Upper lobe of left lung (tissue), 6 donors: ENCODE results near the gene CHST7. TPM values are rescaled to one million over a fixed set of nuclear protein-coding genes. Genes with fewer than 3 reads are reported as not detected.
A peak's percentile ranks its signal among the peaks of the same experiment; 100 is the strongest.

Experiments used
- ATAC-seq, 2 donors: fragments of 200-7000 bp; cut with Tn5 transposase; one replicate each; pipeline ENCODE4 v1.9.1; 2022; ENCODE audit warnings: mild to moderate bottlenecking in 2 of 2, moderate library complexity in 2 of 2; ENCODE audit not compliant: low FRiP score in 2 of 2
- DNase-seq, 2 donors: peaks; one replicate each; pipeline ENCODE4 v3.0.0-alpha.2; 2019 to 2020
- H3K27ac ChIP-seq, 4 donors: fragments of 200-600 bp; sonication (generic); one replicate each; pipeline ENCODE4 v1.5.1; 2016 to 2019
- H3K27me3 ChIP-seq, 4 donors: fragments of 200-600 bp; sonication (generic); one replicate each; pipeline ENCODE4 v1.5.1; 2017 to 2019
- H3K36me3 ChIP-seq, 4 donors: fragments of 200-600 bp; sonication (generic); one replicate each; pipeline ENCODE4 v1.5.1; 2016 to 2019
- H3K4me1 ChIP-seq, 4 donors: fragments of 200-600 bp; sonication (generic); one replicate each; pipeline ENCODE4 v1.5.1; 2018 to 2019
- H3K4me3 ChIP-seq, 4 donors: fragments of 200-600 bp; sonication (generic); one replicate each; pipeline ENCODE4 v1.5.1; 2017 to 2019; ENCODE audit warnings: mild to moderate bottlenecking in 2 of 4, moderate library complexity in 1 of 4
- H3K9me3 ChIP-seq, 4 donors: fragments of 200-600 bp; sonication (generic); one replicate each; pipeline ENCODE4 v1.5.1; 2018 to 2019
- EP300 ChIP-seq, 4 donors: sonication (generic); formaldehyde crosslinking; IDR thresholded peaks; one replicate each; pipeline ENCODE4 v1.5.1; 2017; ENCODE audit warnings: antibody characterized with exemption in 4 of 4, control low read depth in 2 of 4
- POLR2A ChIP-seq, 4 donors: fragments of 450-650 bp; IDR thresholded peaks; one replicate each; pipeline ENCODE4 v1.5.1; 2016 to 2017; ENCODE audit warnings: antibody characterized with exemption in 4 of 4, mild to moderate bottlenecking in 2 of 4
- POLR2AphosphoS5 ChIP-seq, 2 donors: sonication (generic); formaldehyde crosslinking; IDR thresholded peaks; one replicate each; pipeline ENCODE4 v1.5.1; 2017; ENCODE audit warnings: antibody characterized with exemption in 2 of 2
- WGBS, 2 donors: methylation state at CpG; one replicate each; pipeline ENCODE4 v1.1.5; 2017 to 2018; 5-methylcytosine and 5-hydroxymethylcytosine counted together
- total RNA-seq, 6 donors: library from RNA; depleted of rRNA in 4 of 6; stranded (reverse); fragments of >200 nt in 4 of 6; gene quantifications; one replicate each; pipeline versions ENCODE4 v1.1.0 to v1.2.1, GENCODE V29; 2016 to 2021
- TF ChIP-seq, protein P1 (sequence below), 6 experiments: fragments of 450-650 bp in 4 of 6; fragments of 200-600 bp in 2 of 6; sonication (generic) in 2 of 6; IDR thresholded peaks; one replicate each; pipeline ENCODE4 v1.5.1; 2016 to 2019; ENCODE audit warnings: antibody characterized with exemption in 6 of 6
- donor health status: DM: no; HTN: no; CAD: no; lungs with moderate emphysema.
- donor health status: DM: no; HTN: yes; CAD: no; lungs with severe emphysema.

CHST7 gene
- total RNA-seq, 6 donors from 2014 or later = 5.3 to 14.7 (median 9.1) TPM

DNA sequence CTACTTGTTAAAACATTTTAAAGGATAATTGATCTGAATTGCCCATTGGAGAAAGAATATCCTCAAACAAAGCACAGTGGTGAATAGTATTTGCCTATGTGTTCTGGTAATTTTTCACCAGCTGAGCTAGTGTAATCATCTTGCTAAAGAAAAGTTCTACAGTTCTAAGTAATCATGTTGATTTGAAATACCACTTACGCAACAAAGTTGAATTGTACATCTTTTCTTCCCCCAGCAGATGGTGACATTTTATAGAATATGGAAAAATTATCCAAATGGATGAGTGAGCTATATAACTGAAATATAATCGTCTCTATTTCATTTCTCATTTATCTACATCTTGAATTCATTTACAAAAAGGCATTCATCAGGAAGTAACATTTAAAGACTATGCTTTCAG is 18.6 kb upstream of the CHST7 start:
- WGBS, 2 donors = 21 to 45% methylated on average over 2 of the region's 2 CpGs
- TF ChIP-seq POLR2AphosphoS5 (IDR thresholded peaks at IDR 0.05) = no peak
- no peak for TF ChIP-seq EP300 (IDR thresholded peaks at IDR 0.05)
- no peak for TF ChIP-seq POLR2A (IDR thresholded peaks at IDR 0.05)
- TF ChIP-seq, protein P1, sequence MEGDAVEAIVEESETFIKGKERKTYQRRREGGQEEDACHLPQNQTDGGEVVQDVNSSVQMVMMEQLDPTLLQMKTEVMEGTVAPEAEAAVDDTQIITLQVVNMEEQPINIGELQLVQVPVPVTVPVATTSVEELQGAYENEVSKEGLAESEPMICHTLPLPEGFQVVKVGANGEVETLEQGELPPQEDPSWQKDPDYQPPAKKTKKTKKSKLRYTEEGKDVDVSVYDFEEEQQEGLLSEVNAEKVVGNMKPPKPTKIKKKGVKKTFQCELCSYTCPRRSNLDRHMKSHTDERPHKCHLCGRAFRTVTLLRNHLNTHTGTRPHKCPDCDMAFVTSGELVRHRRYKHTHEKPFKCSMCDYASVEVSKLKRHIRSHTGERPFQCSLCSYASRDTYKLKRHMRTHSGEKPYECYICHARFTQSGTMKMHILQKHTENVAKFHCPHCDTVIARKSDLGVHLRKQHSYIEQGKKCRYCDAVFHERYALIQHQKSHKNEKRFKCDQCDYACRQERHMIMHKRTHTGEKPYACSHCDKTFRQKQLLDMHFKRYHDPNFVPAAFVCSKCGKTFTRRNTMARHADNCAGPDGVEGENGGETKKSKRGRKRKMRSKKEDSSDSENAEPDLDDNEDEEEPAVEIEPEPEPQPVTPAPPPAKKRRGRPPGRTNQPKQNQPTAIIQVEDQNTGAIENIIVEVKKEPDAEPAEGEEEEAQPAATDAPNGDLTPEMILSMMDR (IDR thresholded peaks at IDR 0.05) = peak in 3 of 6 experiments; percentile 34 to 44 (median 40)
- no peaks in the 10 kb centered on the region for H3K4me1 ChIP-seq
- ATAC-seq (no peak), DNase-seq (no peak)
- peak overlapping the region in 1 of 4 donors; percentile 30 for H3K27ac ChIP-seq
- H3K36me3 ChIP-seq = no peaks in the 10 kb centered on the region
- H3K4me3 ChIP-seq = no peak overlapping the region
- no peaks in the 10 kb centered on the region for H3K9me3 ChIP-seq
- H3K27me3 ChIP-seq = no peaks in the 10 kb centered on the region

DNA sequence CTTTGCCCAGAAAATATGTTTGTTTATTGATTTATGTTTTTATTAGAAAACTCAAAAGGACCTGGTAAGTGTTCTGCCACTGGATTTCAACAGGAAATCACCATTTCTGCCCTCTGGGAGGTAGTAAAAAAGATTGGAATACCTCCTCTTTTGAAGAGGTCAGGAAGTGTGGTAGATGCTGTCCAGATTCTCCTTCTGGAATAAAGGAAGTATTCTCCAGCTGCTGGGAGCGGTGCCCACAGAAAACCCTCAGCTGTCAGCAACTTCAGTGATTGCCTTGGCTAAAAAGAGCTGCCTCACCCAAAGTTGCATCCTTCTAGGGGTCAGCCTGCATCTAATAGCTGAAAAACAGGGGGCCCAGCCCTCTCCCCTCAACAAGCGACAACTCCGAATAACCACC is 14.5 kb upstream of the CHST7 start:
- 75% methylated on average over 3 of the region's 3 CpGs; no CpG with 5 or more reads in 1 of the 2 donors for WGBS, 2 donors
- Histone ChIP-seq H3K36me3 (no peaks in the 10 kb centered on the region), H3K27ac (no peak overlapping the region), H3K27me3 (no peaks in the 10 kb centered on the region), H3K4me3 (no peak overlapping the region), H3K4me1 (no peaks in the 10 kb centered on the region), H3K9me3 (no peaks in the 10 kb centered on the region)
- ATAC-seq = no peak
- no peak for DNase-seq
- TF ChIP-seq POLR2A (IDR thresholded peaks at IDR 0.05) = no peak
- no peak for TF ChIP-seq EP300 (IDR thresholded peaks at IDR 0.05)
- TF ChIP-seq, protein P1 (IDR thresholded peaks at IDR 0.05) = no peak
- no peak for TF ChIP-seq POLR2AphosphoS5 (IDR thresholded peaks at IDR 0.05)

DNA sequence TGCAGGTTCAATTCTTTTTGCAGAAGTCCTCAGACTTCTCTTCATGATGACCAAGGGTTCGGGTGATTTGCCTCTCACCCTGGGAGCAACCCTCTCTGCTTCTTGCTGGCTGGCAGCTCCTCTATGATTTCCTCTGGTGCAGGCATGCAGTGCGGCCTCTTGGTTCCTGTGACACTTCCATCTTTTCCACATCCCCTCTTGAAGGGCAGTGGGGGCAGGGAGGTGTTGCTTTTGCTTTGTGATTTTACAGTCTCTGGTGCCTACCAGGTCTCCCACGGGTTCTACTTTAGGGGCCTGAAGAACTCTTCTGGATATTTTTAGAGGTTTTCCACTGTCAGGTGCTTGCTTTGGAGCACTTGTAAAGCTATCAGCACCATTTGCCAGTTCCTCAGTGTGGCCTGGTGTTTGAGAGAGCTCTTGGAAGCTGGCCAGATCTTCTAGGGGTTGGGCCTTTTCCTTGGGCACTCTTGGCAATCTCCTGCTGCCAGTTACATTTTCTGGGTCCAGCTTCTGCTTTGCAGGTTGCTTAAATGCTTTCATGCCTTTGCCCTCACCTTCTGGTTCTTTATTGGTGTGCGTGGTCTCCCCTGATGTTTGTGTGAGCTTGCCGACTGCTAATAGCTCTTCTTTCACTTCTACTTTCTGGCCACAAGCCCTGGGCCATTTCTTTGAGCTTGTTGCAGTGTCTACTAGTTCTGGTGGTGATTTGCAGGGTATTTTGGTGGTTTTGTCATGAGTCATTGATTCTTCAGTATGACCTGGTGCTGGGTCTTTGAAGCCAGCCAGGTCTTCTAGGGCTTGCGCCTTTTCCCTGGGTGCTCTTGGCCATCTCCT is 11.5 kb upstream of the CHST7 start:
- ATAC-seq = peak in 1 of 2 donors; percentile 24
- WGBS, 2 donors = 49 to 58% methylated on average over 6 of the region's 6 CpGs
- TF ChIP-seq EP300 (IDR thresholded peaks at IDR 0.05) (no peak), POLR2A (IDR thresholded peaks at IDR 0.05) (no peak), POLR2AphosphoS5 (IDR thresholded peaks at IDR 0.05) (no peak)
- TF ChIP-seq, protein P1 (IDR thresholded peaks at IDR 0.05) = no peak
- peak in 1 of 2 donors; percentile 64 for DNase-seq
- Histone ChIP-seq H3K4me3 (no peak overlapping the region), H3K27ac (no peak overlapping the region), H3K4me1 (no peaks in the 10 kb centered on the region), H3K9me3 (no peaks in the 10 kb centered on the region), H3K36me3 (no peaks in the 10 kb centered on the region), H3K27me3 (no peaks in the 10 kb centered on the region)

DNA sequence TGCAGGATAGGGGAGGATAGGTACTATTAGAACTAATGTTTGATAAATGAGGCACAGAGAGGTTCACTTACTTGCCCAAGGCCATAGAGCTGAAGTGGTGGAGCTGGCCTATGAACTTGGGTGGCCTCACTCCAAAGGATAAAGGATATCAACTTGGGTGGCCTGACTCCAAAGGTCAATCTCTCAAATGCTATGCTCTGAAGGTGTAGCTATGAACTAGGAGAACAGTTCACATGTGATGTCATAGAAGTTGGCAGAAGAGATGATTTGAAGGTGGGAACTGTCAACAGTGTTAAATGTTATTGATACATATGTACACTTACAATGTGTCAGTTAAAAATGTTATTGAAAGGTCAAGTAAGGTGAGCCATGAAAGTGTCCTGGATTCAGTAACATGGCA is 6.2 kb upstream of the CHST7 start:
- Histone ChIP-seq H3K27me3 (no peaks in the 10 kb centered on the region), H3K9me3 (no peaks in the 10 kb centered on the region), H3K36me3 (no peaks in the 10 kb centered on the region), H3K4me1 (no peaks in the 10 kb centered on the region), H3K27ac (no peak overlapping the region), H3K4me3 (no peak overlapping the region)
- no peak for ATAC-seq
- no peak for DNase-seq
- no peak for TF ChIP-seq POLR2AphosphoS5 (IDR thresholded peaks at IDR 0.05)
- no peak for TF ChIP-seq EP300 (IDR thresholded peaks at IDR 0.05)
- no peak for TF ChIP-seq POLR2A (IDR thresholded peaks at IDR 0.05)
- TF ChIP-seq, protein P1 (IDR thresholded peaks at IDR 0.05) = no peak

DNA sequence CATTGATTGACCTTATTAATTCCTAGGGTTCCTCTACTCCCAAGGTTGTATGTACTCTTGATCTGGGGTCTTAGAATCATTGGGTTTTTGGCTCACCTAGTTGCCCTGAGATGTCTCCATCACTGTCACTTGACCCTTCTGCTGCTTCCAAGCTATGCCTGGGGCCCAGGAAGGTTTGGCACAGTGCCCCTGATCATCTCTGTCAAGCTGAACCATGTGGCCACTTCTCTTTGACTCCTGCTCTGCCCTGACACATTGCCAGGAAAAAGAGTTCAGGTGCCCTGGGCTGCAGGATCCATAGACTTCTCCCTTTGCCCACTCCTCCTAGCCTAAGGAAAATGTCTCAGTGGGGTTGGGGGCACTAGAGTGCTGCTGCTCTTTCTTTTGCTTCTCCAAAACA is 3.9 kb upstream of the CHST7 start:
- Histone ChIP-seq H3K36me3 (no peaks in the 10 kb centered on the region), H3K9me3 (peaks cover 0 to 5% (median 0%) of the 10 kb centered on the region in 4 donors), H3K27me3 (no peaks in the 10 kb centered on the region), H3K27ac (no peak overlapping the region), H3K4me1 (peaks cover 0 to 10% (median 2%) of the 10 kb centered on the region in 4 donors), H3K4me3 (no peak overlapping the region)
- no peak for TF ChIP-seq EP300 (IDR thresholded peaks at IDR 0.05)
- TF ChIP-seq, protein P1 (IDR thresholded peaks at IDR 0.05) = no peak
- no peak for TF ChIP-seq POLR2A (IDR thresholded peaks at IDR 0.05)
- ATAC-seq (no peak), DNase-seq (no peak)
